HEK293 (cell line): ENCODE results near the gene SFXN1.

Source experiments
- GLI4 ChIP-seq: fragments of 450-650 bp; formaldehyde crosslinking; IDR thresholded peaks from 2 replicates; pipeline ENCODE4 v1.5.1; 2016; ENCODE audit warnings: missing biosample characterization, missing genetic modification characterization
- RBAK ChIP-seq: fragments of 450-650 bp; formaldehyde crosslinking; IDR thresholded peaks from 2 replicates; pipeline ENCODE4 v1.5.1; 2016; ENCODE audit warnings: missing biosample characterization, missing genetic modification characterization
- SETDB1 ChIP-seq: IDR thresholded peaks from one replicate; pipeline ENCODE4 v1.6.1; 2017; ENCODE audit warnings: mild to moderate bottlenecking, low read length, moderate library complexity, mixed read lengths; ENCODE audit not compliant: insufficient read length
- TRIM28 ChIP-seq: IDR thresholded peaks from 2 replicates; pipeline ENCODE4 v1.6.1; 2011; ENCODE audit warnings: low read length, control low read depth, borderline replicate concordance
- ZBTB1 ChIP-seq: fragments of 450-650 bp; formaldehyde crosslinking; IDR thresholded peaks from 2 replicates; pipeline ENCODE4 v1.5.1; 2016; ENCODE audit warnings: missing biosample characterization, missing genetic modification characterization
- ZNF140 ChIP-seq: fragments of 450-650 bp; formaldehyde crosslinking; IDR thresholded peaks from 2 replicates; pipeline ENCODE4 v1.5.1; 2016; ENCODE audit warnings: missing biosample characterization, missing genetic modification characterization
- ZNF239 ChIP-seq: fragments of 450-650 bp; formaldehyde crosslinking; IDR thresholded peaks from 2 replicates; pipeline ENCODE4 v1.5.1; 2016; ENCODE audit warnings: missing biosample characterization, missing genetic modification characterization
- ZNF274 ChIP-seq, 2 experiments: fragments of 200-500 bp in 1 of 2; fragments of 450-650 bp in 1 of 2; sonication (Bioruptor generic) in 1 of 2; formaldehyde crosslinking in 1 of 2; IDR thresholded peaks; 2 replicates each; pipeline versions ENCODE4 v1.5.1 to v1.6.1; 2014 to 2016; ENCODE audit warnings: borderline replicate concordance in 1 of 2, inconsistent platforms in 1 of 2, low read length in 1 of 2, missing biosample characterization in 1 of 2, missing genetic modification characterization in 1 of 2
- TF ChIP-seq, protein P1 (sequence below): fragments of 450-650 bp; formaldehyde crosslinking; IDR thresholded peaks from 2 replicates; pipeline ENCODE4 v1.5.1; 2016; ENCODE audit warnings: missing biosample characterization, missing genetic modification characterization

DNA sequence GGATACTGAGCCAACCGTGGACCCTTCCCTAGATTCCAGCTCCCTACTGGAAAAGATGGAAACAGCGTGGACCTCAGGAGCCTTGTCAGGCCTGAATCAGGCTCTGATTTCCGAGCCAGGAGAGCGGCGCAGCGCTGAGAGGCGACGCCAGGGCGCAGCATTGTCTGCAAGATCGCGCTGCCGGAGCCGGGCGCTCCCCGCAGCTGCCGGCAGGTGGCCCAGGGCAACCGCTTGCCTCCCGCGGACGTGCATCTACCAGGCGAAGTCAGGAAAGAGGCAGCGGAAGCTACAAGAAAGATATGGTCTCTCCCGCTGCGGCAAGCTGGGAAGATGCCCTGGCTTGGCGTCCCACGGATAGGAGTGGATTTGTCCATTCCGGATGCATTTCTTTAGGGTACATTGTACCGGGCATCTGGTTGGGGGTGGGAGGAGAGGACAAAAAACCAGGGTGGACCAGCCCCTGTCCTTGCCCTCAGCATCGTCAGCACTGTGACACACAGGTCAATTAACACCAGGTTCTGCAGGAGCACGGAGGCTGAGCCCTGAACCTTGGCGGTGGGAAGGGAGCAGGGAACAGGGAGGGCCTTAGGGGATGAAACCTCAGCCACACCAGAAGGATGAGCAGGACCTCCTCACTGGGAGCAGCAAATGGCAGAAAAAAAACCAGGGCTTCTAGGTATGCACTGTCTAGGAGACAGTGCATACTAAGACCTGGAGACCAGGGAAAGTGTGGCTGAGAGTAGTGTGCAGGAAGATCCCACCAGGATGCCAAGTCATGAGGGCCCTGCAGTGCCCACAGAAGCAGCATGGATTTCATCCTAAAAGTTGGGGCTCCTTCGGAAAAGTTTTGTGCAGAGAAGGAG lies 55.9 kb downstream of the SFXN1 start:
- no peak for TF ChIP-seq GLI4 (tag by site-specific recombination)
- TF ChIP-seq, protein P1, sequence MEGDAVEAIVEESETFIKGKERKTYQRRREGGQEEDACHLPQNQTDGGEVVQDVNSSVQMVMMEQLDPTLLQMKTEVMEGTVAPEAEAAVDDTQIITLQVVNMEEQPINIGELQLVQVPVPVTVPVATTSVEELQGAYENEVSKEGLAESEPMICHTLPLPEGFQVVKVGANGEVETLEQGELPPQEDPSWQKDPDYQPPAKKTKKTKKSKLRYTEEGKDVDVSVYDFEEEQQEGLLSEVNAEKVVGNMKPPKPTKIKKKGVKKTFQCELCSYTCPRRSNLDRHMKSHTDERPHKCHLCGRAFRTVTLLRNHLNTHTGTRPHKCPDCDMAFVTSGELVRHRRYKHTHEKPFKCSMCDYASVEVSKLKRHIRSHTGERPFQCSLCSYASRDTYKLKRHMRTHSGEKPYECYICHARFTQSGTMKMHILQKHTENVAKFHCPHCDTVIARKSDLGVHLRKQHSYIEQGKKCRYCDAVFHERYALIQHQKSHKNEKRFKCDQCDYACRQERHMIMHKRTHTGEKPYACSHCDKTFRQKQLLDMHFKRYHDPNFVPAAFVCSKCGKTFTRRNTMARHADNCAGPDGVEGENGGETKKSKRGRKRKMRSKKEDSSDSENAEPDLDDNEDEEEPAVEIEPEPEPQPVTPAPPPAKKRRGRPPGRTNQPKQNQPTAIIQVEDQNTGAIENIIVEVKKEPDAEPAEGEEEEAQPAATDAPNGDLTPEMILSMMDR (tag by site-specific recombination) = peak; percentile 99
- no peak for TF ChIP-seq ZNF239 (tag by site-specific recombination)
- no peak for TF ChIP-seq ZBTB1 (tag by site-specific recombination)
- no peak for TF ChIP-seq SETDB1
- no peak for TF ChIP-seq TRIM28
- no peak for TF ChIP-seq ZNF274 (IDR thresholded peaks at IDR 0.05; ENCODE audit: low read length)
- TF ChIP-seq ZNF274 (tag by site-specific recombination; IDR thresholded peaks at IDR 0.05; ENCODE audit: borderline replicate concordance) = no peak
- no peak for TF ChIP-seq ZNF140 (tag by site-specific recombination)
- TF ChIP-seq RBAK = no peak
